ENCODE measurements around the gene ARHGAP22.
"Not testable (repeated sequence)": the region's sequence is repeated elsewhere in the genome, so short reads cannot be mapped to it uniquely, and the experiment has no call there.

ARHGAP22 gene

GRCh38 chr10:48439581-48440041 is 165.3 kb downstream of the ARHGAP22 start:
- DNase-seq (ENCODE audit: extremely low read depth in 1 of 2, low read depth in 1 of 2), result no peak

DNA sequence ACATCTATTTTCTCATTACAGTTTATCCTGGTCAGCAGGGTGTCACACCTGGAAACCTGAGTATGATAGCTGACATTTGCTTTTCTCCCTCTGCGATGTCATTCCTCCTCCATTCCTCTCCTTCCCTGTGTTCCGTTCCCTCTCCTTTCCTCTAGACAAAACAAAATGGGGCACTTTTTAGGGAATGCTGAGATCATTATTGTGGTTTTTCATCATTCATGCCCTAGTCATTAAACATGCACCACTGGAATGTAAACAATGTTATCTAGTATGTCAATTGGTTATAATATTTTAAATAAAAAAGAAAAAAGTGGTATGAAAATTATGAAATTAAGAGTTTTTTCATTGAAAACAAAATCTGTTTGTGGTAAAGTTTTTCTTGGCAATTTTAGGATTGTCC is 165.8 kb downstream of the ARHGAP22 start:
- DNase-seq (ENCODE audit: extremely low read depth in 1 of 2, low read depth in 1 of 2), result no peak

GRCh38 chr10:48437546-48437945 is 167.3 kb downstream of the ARHGAP22 start:
- DNase-seq (ENCODE audit: extremely low read depth in 1 of 2, low read depth in 1 of 2), result no peak

GRCh38 chr10:48431871-48432270 is 173.0 kb downstream of the ARHGAP22 start:
- no peak for DNase-seq (ENCODE audit: extremely low read depth in 1 of 2, low read depth in 1 of 2)

DNA sequence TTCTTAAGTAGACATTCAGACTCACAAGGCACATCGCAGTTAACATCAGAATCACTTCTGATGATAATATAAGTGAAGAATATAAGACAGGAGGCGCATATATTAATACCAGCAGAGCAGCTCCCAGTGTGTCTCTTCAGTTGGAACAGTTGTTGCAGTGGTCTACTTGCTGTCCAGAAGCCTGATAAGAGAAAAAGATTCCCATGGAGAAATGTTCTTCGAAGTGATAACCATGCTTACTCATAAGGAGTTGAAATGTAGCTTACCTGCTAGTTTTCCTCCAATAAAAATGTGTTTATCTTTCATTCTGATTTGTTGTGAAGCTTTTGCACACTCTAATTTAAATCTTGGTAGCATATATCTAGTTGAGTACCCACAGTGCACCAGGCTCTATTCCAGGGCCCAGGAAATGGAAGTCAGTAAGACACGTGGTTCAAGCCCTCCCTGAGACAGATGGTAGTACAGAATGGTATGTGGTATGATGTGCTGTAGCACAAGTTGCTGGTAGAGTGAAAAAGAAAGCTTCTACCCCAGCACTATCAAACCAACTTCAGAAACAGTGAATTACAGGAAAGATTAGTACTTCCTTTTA is 174.4 kb downstream of the ARHGAP22 start:
- DNase-seq (ENCODE audit: extremely low read depth in 1 of 2, low read depth in 1 of 2), result no peak

DNA sequence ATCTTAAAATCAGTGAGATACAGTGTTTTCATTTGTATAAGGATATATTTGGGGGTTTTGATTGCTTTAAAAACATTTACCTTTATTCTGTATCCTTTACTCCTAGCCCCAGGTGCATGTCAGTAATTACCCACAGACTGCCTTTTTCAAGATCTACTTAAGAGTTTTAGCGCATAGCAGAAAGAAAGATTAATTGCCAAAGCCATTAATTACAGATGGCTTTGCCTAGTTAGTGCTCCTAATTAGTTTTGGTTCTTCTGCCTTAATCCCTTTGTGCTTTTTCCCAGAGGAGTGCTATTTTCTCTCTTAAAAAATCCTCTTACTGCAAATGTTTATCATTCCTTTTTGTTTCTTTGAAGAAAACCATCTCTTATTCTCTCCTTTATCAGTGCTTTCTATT is 175.6 kb downstream of the ARHGAP22 start:
- no peak for DNase-seq (ENCODE audit: extremely low read depth in 1 of 2, low read depth in 1 of 2)

- no peak for DNase-seq (ENCODE audit: extremely low read depth in 1 of 2, low read depth in 1 of 2)
These were observed 176.0 kb downstream of the ARHGAP22 start for GRCh38 chr10:48428896-48429295.

DNA sequence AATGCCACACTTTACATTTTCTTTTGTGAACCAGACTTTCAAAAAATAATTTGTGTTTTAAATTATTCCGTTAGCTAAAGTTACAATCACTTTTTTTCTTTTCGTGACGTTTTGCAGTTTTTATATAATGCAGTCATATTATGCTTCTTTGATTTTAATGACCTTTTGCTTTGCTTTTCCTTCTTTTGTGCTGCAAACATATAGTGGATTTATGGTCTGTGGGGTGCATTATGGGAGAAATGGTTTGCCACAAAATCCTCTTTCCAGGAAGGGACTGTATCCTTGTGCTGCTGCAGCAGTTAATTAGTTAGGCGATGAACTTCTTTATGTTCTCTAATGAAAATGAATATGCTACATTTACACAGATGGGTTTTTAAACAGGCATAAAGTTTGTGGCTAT is 181.0 kb downstream of the ARHGAP22 start:
- no peak for DNase-seq (ENCODE audit: extremely low read depth in 1 of 2, low read depth in 1 of 2)

- DNase-seq (ENCODE audit: extremely low read depth in 1 of 2, low read depth in 1 of 2), result not testable (repeated sequence)
These were observed 183.0 kb downstream of the ARHGAP22 start for GRCh38 chr10:48421862-48422261.

DNA sequence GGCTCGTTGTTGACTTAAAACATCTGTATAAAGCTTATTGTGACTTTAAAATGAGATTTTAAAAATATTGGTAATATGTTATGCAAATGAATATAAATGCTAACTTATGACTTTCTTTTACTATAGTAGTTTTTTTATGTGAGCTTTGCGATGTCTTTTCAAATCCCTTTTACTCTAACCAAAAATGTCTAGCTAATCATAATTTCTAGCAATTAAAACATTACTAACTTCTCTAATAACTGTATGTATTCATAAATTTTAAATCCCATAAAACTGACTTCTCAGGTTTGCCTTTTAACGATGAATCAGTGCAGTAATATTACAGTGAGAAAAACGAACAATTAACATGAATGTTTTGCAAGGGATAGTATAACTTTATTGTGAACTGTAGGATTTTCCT is 185.2 kb downstream of the ARHGAP22 start:
- DNase-seq (ENCODE audit: extremely low read depth in 1 of 2, low read depth in 1 of 2), result no peak

DNA sequence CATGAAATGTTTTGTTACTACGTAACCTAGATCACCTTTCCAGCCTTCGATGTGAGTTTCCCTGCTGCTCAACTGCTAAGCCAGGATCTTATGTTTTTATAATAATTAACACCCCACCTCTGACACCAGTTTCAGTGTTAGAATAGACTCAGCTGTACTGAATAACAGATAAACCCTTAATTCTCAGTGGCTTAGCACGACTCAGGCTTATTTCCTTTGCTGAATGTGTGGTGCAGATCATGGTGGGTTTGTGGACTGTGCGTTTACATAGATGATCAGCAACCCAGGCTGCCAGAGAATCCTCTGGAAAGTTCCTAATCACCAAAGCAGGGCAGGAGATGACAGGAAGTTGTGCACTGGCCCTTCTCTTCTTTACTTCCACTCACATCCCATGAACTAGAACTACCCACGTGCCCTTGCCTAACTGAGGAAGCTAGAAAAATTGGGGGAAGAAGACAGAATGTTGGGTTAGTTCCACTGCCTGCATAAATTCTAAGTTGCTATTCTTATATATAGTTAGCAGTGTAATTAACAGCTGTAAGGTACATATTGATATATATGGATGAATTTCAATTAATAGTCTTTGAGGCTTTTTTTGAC is 186.6 kb downstream of the ARHGAP22 start:
- DNase-seq (ENCODE audit: extremely low read depth in 1 of 2, low read depth in 1 of 2), result no peak

- DNase-seq (ENCODE audit: extremely low read depth in 1 of 2, low read depth in 1 of 2), result no peak
These were observed 187.5 kb downstream of the ARHGAP22 start for GRCh38 chr10:48417374-48417773.

DNA sequence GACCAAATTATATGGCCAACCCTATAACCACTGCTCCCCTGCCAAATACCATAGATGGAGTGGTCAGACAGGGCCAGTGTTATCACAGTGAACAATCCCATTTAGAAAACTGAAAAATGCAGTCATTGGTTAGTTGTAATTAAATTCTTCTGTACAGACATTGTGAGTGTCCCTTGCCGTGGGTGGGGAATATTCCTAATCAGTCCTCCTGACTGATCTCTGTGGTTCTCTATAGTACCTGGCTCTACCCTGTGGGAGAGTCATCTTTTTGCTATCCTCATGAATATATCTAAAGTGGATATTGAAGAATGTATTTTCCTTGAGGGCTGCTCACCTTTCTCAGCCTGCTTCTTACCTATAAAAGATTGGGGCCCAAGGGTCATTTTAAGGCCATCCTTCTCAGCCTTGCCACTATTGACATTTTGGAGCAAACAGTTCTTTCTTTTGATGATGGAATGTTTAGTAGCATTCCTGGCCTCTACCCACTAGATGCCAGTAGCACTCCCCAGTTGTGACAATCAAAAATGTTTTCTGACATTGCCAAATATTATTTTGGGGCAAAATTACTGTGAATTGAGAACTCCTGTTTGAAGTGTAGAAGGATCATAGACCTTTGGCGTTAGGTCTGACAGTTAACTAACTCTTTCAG is 188.2 kb downstream of the ARHGAP22 start:
- DNase-seq (ENCODE audit: extremely low read depth in 1 of 2, low read depth in 1 of 2), result no peak

DNA sequence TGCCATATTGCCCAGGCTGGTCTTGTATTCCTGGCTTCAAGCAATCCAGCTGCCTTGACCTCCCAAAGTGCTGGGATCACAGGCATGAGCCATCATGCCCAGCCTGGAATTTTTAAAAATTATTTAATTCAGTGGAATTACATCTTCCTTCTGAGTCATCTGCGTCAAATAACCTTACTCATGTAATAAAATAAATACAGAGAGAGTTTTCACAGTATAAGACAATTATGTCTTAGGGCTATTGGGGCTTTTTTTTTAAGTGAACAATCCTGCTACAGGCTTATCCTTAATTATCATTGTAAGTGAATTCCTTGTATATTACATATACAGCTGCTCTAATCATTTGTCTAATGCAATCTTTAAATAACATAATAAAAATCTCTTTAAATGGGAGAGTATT is 190.1 kb downstream of the ARHGAP22 start:
- no peak for DNase-seq (ENCODE audit: extremely low read depth in 1 of 2, low read depth in 1 of 2)

DNA sequence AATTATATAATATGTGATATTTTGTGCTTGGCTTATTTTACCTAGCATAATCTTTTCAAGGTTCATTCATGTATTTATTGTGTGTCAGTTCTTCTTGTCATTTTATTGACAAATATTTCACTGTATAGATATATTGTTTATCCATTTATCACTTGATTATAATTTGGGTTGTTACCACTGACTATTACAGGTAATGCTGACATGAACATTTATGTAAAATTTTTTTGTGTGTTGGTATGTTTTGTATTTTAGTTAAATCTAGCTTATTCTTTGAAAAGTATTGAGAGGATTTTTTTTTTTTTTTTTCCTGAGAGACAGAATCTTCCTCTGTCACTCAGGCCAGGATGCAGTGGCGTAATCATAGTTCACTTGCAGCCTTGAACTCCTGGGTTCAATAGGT is 190.7 kb downstream of the ARHGAP22 start:
- DNase-seq (ENCODE audit: extremely low read depth in 1 of 2, low read depth in 1 of 2), result no peak

DNA sequence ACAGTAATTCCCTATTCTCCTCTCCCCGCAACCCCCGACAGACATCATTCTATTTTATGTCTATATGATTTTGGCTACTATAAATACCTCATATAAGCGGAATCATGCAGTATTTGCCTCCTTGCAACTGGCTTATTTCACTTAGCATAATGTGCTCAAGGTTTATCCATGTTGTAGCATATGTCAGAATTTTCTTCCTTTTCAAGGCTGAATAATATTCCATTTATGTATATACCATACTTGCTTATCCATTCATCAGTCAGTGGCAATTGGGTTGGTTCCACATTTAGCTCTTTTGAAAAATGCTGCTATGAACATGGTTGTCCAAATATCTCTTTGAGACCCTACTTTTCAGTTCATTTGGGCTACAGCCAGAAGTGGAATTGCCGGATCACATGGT is 191.9 kb downstream of the ARHGAP22 start:
- no peak for DNase-seq (ENCODE audit: extremely low read depth in 1 of 2, low read depth in 1 of 2)

- no peak for DNase-seq (ENCODE audit: extremely low read depth in 1 of 2, low read depth in 1 of 2)
These were observed 192.8 kb downstream of the ARHGAP22 start for GRCh38 chr10:48412081-48412480.

DNA sequence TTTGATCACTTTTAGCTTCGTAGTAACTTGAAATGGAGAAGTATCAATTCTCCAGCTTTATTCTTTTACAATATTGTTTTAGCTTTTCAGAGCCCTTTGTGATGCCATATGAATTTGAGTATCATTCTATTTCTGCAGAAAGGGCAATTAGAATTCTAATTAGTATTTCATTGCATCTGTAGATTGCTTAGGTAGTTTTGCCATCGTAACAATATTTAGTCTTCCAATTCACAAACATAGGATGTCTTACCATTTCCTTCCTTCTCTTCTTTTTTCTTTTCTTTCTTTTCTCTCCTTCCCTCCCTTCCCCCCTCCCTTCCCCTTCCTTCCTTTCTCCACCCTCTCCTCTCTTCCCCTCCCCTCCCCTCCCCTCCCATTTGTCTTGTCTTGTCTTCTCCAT is 193.4 kb downstream of the ARHGAP22 start:
- DNase-seq (ENCODE audit: extremely low read depth in 1 of 2, low read depth in 1 of 2), result no peak

GRCh38 chr10:48410503-48410902 is 194.4 kb downstream of the ARHGAP22 start:
- no peak for DNase-seq (ENCODE audit: extremely low read depth in 1 of 2, low read depth in 1 of 2)

- no peak for DNase-seq (ENCODE audit: extremely low read depth in 1 of 2, low read depth in 1 of 2)
These were observed 198.2 kb downstream of the ARHGAP22 start for GRCh38 chr10:48406658-48407057.

DNA sequence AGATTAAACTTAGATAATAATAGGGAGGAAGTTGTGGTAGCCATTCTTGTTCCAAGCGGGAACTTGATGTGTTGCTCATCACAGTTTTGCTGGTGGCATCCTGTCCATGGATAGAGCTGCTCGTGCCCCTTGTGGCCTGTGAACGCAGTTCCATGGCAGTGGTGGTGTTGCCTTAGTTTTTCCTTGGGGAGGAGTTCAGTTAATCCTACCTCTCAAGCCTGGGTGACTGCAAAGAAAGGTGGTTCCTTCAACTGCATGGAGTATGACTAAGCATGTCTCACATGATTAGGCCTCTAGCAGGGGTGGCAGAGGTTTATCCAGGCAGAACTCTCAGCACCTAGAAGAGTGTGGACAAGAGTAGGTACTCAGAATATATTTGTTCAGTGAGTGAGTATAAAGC is 198.7 kb downstream of the ARHGAP22 start:
- DNase-seq (ENCODE audit: extremely low read depth in 1 of 2, low read depth in 1 of 2), result no peak

DNA sequence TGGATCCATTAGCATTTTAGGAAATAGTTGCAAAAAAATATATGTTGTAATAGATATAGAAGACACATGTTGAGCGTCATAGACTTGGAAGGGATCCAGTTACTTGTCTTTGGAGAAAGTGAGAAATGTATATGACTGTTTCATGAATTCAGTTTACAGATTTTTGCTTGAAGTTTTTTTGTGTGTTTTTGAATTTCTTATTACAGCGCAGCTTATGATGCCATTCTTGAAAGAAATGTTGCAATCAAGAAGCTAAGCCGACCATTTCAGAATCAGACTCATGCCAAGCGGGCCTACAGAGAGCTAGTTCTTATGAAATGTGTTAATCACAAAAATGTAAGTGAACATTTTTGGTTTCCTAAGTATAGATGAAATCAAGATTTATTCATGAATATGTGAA is 200.2 kb downstream of the ARHGAP22 start:
- no peak for DNase-seq (ENCODE audit: extremely low read depth in 1 of 2, low read depth in 1 of 2)

DNA sequence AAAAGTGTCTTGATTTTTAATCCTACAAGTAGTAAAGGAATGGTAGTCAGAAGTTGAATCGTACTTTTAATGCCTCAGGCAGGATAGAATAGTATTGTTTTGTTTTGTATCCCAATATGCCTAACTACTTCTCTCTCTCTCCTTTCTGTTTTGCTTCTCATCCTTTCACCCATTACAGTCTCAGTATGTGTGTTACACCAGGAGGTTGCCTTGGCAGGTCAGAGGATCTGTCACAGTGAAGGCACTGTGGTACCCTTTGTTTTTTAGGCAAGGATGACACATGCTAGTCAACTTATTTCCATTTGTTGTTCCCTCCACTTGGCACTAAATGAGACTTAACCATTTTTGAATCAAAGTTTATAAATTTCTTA is 204.0 kb downstream of the ARHGAP22 start:
- DNase-seq (ENCODE audit: extremely low read depth in 1 of 2, low read depth in 1 of 2), result no peak
